Measurements from ENCODE around the gene NOP53. TPM values are rescaled to one million over a fixed set of nuclear protein-coding genes. Genes with fewer than 3 reads are reported as not detected.
"Not testable (repeated sequence)": the region's sequence is repeated elsewhere in the genome, so short reads cannot be mapped to it uniquely, and the experiment has no call there.

Gene NOP53
- total and polyA plus RNA-seq, 2 of the 13 experiments (the other 11 are each of a cell fraction or from before 2014, with no cell fraction given), result 53.9 to 141 TPM

DNA sequence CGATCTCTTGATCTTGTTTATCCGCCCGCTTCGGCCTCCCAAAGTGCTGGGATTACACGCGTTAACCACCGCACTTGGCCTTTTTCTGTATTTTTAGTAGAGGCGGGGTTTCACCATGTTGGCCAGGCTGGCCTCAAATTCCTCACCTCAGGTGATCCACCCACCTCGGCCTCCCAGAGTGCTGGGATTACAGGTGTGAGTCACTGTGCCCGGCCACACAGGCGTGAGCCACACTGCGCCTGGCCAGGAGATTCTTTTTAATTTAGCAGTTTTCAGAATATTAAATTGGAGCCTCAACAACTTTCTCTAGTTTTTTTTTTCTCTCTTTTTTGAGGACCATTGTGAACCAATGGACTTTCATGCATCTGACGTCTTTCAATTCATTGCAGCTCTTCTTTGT is 44.5 kb downstream of the NOP53 start:
- intact Hi-C loops (cut with micrococcal nuclease; ENCODE audit: unreplicated experiment); H3K27ac ChIP-seq (ENCODE audit: extremely low read length, insufficient read depth, low read length); H3K36me3 ChIP-seq (replicated peaks in 1 of 2; ENCODE audit: control insufficient read depth in 1 of 2, insufficient read depth in 2 of 2, low read length in 2 of 2); H3K79me2 ChIP-seq (ENCODE audit: insufficient read depth, low read length); POLR2A ChIA-PET; H3K9me3 ChIP-seq (ENCODE audit: low read length); H3K4me1 ChIP-seq (ENCODE audit: insufficient read depth, low read length); H3K27me3 ChIP-seq (ENCODE audit: control insufficient read depth in 1 of 2, insufficient read depth in 2 of 2, low read length in 2 of 2); FAIRE-seq; BruUV-seq (replicated peaks); DNase-seq (ENCODE audit: low spot score); H4K20me1 ChIP-seq (ENCODE audit: insufficient read depth, low read length); in situ Hi-C loops (cut with HindIII; ENCODE audit: extremely low pct_ligation_motif_present, low pct_unique_long_range_greater_than_20kb); H2AFZ ChIP-seq (ENCODE audit: low read length); ATAC-seq; H3K4me2 ChIP-seq (ENCODE audit: low read depth, low read length); H3K4me3 ChIP-seq (replicated peaks in 1 of 3; ENCODE audit: insufficient read depth in 1 of 3, low read depth in 2 of 3, low read length in 3 of 3); H3K9ac ChIP-seq (ENCODE audit: insufficient read depth, low read depth, low read length): not testable (repeated sequence)
- CTCF ChIA-PET (ENCODE audit: low intra/inter-chr PET ratio, low total read pairs), result interaction anchor here (0.7 to 1.1 kb wide), 3 partner anchors 24 to 73 kb away, joined by 3 to 5 read pairs (median 4); no protein-coding TSS in a partner anchor
- WGBS (ENCODE audit: low lambda C conversion rate), result 71% methylated on average over 13 of the region's 13 CpGs

DNA sequence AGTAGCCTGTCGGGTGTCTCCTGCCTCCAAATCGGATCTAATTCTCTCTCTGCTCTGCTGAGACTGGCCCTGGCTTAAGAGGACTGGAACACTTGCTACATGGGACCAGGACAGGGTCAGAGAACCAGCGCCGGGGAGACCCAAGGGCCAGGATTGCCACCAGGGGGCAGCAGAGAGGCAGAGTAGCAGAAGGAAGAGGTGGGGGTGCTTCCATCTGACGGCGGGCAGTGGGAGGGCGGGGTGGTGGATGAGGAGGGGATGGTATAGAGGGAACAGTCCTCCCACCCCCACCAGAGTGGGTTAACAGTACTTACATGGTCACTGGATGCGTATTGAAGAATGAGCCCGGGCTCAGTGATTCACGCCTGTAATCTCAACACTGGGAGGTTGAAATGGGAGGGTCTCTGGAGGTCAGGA is 45.1 kb downstream of the NOP53 start:
- Histone ChIP-seq H3K9me3 (ENCODE audit: low read length) (no peaks in the 10 kb centered on the region), H3K9ac (ENCODE audit: insufficient read depth, low read depth, low read length) (no peak overlapping the region), H3K27ac (ENCODE audit: extremely low read length, insufficient read depth, low read length) (no peak overlapping the region), H3K36me3 (replicated peaks in 1 of 2; ENCODE audit: control insufficient read depth in 1 of 2, insufficient read depth in 2 of 2, low read length in 2 of 2) (peaks cover 0 to 1% of the 10 kb centered on the region in 2 experiments; a peak in 2 of 5 replicates), H3K4me3 (replicated peaks in 1 of 3; ENCODE audit: insufficient read depth in 1 of 3, low read depth in 2 of 3, low read length in 3 of 3) (no peak overlapping the region), H3K4me2 (ENCODE audit: low read depth, low read length) (no peak overlapping the region), H3K27me3 (ENCODE audit: control insufficient read depth in 1 of 2, insufficient read depth in 2 of 2, low read length in 2 of 2) (no peaks in the 10 kb centered on the region), H2AFZ (ENCODE audit: low read length) (no peak overlapping the region), H3K4me1 (ENCODE audit: insufficient read depth, low read length) (no peaks in the 10 kb centered on the region), H4K20me1 (ENCODE audit: insufficient read depth, low read length) (no peaks in the 10 kb centered on the region), H3K79me2 (ENCODE audit: insufficient read depth, low read length) (no peaks in the 10 kb centered on the region)
- peak; percentile 65 for DNase-seq (ENCODE audit: low spot score)
- peak; percentile 91 for ATAC-seq
- no TSS peak for BruUV-seq (replicated peaks)
- ChIA-PET POLR2A (no interaction called here), CTCF (ENCODE audit: low intra/inter-chr PET ratio, low total read pairs) (interaction anchor here (0.7 to 1.1 kb wide), 4 partner anchors 24 to 73 kb away, joined by 3 to 5 read pairs (median 4); no protein-coding TSS in a partner anchor)
- 18% methylated on average over 10 of the region's 10 CpGs for WGBS (ENCODE audit: low lambda C conversion rate)
- TF ChIP-seq, protein P1, sequence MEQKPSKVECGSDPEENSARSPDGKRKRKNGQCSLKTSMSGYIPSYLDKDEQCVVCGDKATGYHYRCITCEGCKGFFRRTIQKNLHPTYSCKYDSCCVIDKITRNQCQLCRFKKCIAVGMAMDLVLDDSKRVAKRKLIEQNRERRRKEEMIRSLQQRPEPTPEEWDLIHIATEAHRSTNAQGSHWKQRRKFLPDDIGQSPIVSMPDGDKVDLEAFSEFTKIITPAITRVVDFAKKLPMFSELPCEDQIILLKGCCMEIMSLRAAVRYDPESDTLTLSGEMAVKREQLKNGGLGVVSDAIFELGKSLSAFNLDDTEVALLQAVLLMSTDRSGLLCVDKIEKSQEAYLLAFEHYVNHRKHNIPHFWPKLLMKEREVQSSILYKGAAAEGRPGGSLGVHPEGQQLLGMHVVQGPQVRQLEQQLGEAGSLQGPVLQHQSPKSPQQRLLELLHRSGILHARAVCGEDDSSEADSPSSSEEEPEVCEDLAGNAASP (CRISPR knock-in tag; IDR thresholded peaks at IDR 0.05; ENCODE audit: borderline replicate concordance), result no peak
- TF ChIP-seq SMC3 (IDR thresholded peaks at IDR 0.05; ENCODE audit: low read length), result peak; percentile 15; the same call in 1 of the 2 replicates
- peak; percentile 16; the same call in 1 of the 2 replicates for TF ChIP-seq SALL1 (CRISPR knock-in tag; IDR thresholded peaks at IDR 0.05)
- TF ChIP-seq, protein P2, sequence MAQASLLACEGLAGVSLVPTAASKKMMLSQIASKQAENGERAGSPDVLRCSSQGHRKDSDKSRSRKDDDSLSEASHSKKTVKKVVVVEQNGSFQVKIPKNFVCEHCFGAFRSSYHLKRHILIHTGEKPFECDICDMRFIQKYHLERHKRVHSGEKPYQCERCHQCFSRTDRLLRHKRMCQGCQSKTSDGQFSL (CRISPR knock-in tag; IDR thresholded peaks at IDR 0.05), result peak; percentile 87; the same call in 1 of the 2 replicates
- TF ChIP-seq MAZ (IDR thresholded peaks at IDR 0.05; ENCODE audit: borderline replicate concordance, low read depth, low read length), result peak; percentile 41; the same call in 1 of the 2 replicates
- TF ChIP-seq MAZ (CRISPR knock-in tag; IDR thresholded peaks at IDR 0.05; ENCODE audit: low read depth), result no peak
- TF ChIP-seq ZNF713 (CRISPR knock-in tag; IDR thresholded peaks at IDR 0.05), result no peak
- TF ChIP-seq ELF4 (CRISPR knock-in tag; IDR thresholded peaks at IDR 0.05; ENCODE audit: borderline replicate concordance), result no peak
- TF ChIP-seq, protein P3, sequence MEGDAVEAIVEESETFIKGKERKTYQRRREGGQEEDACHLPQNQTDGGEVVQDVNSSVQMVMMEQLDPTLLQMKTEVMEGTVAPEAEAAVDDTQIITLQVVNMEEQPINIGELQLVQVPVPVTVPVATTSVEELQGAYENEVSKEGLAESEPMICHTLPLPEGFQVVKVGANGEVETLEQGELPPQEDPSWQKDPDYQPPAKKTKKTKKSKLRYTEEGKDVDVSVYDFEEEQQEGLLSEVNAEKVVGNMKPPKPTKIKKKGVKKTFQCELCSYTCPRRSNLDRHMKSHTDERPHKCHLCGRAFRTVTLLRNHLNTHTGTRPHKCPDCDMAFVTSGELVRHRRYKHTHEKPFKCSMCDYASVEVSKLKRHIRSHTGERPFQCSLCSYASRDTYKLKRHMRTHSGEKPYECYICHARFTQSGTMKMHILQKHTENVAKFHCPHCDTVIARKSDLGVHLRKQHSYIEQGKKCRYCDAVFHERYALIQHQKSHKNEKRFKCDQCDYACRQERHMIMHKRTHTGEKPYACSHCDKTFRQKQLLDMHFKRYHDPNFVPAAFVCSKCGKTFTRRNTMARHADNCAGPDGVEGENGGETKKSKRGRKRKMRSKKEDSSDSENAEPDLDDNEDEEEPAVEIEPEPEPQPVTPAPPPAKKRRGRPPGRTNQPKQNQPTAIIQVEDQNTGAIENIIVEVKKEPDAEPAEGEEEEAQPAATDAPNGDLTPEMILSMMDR (CRISPR knock-in tag; IDR thresholded peaks at IDR 0.05), result peak; percentile 83
- no peak for TF ChIP-seq ZNF782 (CRISPR knock-in tag; IDR thresholded peaks at IDR 0.05; ENCODE audit: borderline replicate concordance)
- peak; percentile 67 for TF ChIP-seq XRCC5 (optimal IDR thresholded peaks at IDR 0.05; ENCODE audit: low read length)
- TF ChIP-seq, protein P4, sequence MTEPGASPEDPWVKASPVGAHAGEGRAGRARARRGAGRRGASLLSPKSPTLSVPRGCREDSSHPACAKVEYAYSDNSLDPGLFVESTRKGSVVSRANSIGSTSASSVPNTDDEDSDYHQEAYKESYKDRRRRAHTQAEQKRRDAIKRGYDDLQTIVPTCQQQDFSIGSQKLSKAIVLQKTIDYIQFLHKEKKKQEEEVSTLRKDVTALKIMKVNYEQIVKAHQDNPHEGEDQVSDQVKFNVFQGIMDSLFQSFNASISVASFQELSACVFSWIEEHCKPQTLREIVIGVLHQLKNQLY (CRISPR knock-in tag; IDR thresholded peaks at IDR 0.05), result no peak
- FAIRE-seq, result peak; percentile 61
- in situ Hi-C loops (cut with HindIII; ENCODE audit: extremely low pct_ligation_motif_present, low pct_unique_long_range_greater_than_20kb) (no loop called here), intact Hi-C loops (cut with micrococcal nuclease; ENCODE audit: unreplicated experiment) (no loop called here)
